Fibroblast of peridontal ligament (primary cell): ENCODE results near the gene ARHGEF25.
"Not testable (repeated sequence)": the region's sequence is repeated elsewhere in the genome, so short reads cannot be mapped to it uniquely, and the experiment has no call there.

Experiments
- DNase-seq: peaks from one replicate; pipeline ENCODE4 v3.0.0-alpha.2; 2010; ENCODE audit errors: extremely low read depth

Gene ARHGEF25

DNA sequence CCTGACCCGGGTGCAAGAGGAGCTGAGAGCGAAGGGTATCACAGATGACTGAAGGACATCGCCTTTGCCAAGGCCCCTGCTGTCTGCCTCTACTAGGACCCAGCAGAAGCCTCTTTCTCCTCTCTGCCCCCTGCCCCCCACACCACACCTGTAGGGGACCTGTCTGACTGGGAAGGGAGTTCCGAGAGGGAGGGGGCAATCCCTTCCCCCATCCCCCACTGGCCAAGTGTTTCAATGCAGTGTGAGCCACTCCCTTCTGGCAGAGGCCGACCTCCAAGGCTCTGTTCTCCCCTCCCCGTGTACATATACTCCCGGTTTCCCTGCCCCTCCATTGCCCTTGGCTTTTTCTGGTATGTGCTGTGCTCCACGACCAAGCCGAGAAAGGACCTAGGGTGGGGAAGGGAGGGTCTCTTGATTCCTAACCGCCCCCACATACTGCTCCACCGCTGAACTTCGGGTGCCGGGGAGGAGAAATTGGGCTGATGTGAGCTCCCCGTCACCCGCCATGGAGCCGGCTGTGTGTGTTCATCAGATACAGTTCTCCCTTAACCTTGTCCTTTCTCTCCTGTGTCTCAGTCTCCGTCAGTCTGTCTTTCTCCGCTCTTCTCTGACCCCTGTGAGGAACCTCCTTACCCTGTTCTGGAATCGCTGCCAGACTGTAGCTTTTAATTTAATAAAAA is 2.0 kb upstream of the ARHGEF25 start:
- DNase-seq, result no peak

DNA sequence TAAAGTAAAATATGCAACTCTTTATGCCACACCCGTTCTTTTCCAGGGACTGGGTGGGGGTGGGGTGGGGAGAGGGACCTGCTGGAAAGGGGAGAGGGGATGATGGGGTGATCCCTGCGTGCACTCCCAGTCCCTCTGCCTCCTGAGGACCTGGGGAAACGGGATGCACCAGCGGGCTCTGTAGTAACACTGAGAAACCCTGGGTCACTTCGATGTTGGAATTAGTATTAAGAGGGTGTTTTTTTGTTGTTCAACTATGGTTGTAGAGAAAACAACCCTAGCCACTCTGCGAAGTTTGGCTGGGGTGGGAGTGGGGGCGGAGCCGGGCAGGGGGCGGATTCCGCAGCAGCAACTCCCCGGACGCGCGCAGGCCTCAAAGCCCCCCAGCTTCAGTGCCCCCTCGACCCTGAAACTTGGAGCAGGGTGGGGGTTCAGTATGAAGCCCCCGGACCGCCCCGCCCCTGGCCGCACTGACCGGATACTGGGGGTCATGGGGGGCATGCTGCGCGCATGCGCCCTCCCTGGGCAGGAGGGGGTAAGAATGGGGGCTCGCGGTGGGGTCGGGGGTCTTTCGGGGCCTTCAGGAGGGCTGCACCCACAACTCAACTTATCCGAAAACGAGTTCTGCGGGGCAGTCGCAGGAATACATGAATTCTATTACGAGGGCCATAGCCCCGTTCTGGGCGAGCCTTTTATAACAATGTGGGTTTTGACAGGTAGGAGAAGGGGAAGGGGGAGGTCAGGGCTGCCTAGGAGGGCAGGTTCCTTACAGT is 1.3 kb upstream of the ARHGEF25 start:
- no peak for DNase-seq

DNA sequence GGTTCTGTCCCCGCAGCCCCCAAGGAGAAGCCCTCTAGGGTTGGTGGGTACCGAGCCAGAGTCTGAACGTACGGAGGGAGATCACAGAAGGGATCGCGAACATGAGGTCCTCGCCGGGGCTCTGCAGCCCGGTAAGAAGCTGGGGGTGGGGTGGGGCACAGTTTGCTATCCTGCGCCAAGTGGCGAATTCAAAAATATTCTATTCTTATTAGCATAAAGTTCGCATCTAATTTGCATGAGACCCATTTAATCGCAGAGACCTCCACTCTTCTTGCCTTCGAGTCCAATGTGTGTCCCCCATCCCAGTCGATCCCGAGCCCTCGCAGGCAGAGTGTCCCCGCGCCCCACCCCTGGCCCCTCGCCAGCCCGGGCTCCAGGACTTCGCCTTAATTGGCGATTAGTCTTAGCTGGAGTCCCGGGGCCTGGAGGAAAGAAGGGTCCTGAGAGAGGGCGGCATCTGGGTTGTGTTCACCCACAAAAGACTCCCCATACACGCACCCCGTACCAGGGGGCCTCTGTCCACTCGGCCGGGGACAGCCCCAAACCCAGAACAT is 604 bp upstream of the ARHGEF25 start:
- no peak for DNase-seq

DNA sequence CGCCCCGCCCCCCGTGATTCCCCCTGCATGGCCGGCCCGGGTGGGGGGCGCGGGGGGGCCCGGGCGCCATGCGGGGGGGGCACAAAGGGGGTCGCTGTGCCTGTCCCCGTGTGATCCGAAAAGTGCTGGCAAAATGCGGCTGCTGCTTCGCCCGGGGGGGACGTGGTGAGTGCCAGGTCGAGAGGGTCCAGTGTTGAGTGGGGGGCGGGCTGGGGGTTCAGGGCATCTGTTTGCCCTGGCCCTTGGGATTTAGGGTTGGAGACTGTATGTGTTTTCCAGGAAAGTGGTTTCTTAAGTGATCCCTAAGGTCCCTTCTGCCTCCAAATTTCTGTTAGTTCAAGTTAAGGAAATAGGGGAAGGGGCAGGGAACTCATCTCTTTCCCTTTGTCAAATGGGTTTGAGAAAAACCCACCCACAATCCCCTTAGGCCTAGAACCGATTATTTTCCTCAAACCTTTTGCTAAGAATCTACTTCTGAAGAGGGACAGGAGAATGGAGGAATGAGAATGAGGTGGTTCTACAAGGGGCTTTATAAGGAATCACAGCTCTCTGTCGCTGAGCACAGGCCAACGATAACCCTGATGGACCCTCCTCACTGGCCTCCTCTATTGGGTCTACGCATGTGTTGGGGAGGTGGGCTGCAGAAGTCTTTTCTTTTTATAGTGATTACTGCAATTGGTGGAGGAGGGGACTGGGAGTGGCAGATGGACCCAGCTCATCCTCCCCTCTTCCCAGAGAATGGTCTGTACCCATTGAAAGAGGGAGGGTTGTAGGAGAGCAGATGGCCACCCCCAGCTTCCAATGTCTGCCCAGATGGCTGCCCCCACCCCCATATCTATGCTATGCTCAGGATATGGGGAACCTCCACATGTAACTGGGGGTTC is 834 bp downstream of the ARHGEF25 start:
- DNase-seq, result no peak

DNA sequence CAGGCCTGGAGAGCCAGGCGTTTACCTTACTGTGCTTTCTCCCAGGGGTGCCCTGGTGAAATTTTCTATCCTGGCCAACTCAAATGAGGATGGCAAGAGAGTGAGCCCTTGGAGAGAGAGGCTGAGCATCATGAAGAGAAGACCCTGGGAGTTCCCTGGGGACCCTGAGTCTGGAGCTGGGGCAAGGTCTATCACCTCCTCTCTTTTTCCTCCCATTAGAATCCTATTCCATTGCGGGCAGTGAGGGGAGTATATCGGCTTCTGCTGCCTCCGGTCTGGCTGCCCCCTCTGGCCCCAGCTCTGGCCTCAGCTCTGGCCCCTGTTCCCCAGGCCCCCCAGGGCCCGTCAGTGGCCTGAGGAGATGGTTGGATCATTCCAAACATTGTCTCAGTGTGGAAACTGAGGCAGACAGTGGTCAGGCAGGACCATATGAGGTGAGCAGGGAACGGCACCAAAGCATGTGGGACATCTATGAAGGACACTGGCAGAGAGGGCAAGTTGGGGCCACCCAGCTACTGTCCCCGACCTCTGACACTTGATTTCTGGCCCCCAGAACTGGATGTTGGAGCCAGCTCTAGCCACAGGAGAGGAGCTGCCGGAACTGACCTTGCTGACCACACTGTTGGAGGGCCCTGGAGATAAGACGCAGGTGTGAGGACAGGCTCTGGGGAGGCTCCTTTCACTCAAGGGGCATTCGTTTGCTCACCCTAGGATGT is 1.6 kb downstream of the ARHGEF25 start:
- no peak for DNase-seq

DNA sequence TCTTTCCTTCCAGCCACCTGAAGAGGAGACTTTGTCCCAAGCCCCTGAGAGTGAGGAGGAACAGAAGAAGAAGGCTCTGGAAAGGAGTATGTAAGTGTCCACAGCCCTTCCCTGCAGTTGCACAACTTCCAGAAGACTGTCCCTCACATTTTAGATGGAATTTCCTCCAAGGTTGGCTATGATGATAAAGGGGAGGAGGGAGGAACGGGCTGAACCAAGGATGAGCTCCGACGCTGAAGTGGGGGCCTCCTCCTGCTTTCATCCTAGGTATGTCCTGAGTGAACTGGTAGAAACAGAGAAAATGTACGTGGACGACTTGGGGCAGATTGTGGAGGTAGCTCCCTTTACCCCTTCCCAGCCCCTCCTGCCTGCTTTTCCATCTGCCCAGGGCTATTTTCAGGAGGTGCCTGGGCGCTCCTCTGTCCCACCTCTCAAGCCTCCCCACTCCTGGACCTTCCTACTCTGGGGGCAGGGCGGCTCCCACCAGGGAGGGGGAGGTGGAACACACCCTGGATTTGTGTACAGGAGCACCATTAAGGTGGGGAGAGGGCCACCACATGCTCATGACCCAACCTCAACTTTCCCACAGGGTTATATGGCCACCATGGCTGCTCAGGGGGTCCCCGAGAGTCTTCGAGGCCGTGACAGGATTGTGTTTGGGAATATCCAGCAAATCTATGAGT is 2.3 kb downstream of the ARHGEF25 start:
- no peak for DNase-seq

DNA sequence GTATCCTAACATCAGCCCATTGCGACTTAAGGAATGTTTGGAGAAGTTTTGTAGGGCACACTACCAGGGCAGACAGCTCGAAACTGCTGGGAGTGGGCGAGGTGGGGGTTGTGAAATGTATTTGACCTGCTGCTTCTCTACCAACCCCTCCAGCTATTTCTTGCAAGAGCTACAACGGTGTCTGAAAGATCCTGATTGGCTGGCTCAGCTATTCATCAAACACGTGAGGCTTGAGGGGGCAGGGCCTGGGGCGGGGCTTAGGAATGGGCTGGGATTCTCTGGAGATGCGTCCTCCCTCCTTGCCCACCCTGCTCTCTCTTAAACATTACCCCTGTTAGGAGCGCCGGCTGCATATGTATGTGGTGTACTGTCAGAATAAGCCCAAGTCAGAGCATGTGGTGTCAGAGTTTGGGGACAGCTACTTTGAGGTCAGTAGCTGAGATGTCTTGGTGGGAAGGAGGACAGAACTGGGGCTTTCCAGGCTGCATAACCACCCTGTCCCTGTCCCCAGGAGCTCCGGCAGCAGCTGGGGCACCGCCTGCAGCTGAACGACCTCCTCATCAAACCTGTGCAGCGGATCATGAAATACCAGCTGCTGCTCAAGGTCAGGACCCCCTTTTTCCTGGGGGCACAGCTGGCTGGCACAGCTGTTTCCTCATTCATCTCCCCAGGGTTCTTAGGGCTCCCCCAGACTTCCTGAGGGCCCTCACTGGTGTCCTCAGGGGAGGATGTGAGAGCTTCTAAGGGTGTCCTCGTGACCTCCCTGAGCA is 3.1 kb downstream of the ARHGEF25 start:
- peak; percentile 15 for DNase-seq

DNA sequence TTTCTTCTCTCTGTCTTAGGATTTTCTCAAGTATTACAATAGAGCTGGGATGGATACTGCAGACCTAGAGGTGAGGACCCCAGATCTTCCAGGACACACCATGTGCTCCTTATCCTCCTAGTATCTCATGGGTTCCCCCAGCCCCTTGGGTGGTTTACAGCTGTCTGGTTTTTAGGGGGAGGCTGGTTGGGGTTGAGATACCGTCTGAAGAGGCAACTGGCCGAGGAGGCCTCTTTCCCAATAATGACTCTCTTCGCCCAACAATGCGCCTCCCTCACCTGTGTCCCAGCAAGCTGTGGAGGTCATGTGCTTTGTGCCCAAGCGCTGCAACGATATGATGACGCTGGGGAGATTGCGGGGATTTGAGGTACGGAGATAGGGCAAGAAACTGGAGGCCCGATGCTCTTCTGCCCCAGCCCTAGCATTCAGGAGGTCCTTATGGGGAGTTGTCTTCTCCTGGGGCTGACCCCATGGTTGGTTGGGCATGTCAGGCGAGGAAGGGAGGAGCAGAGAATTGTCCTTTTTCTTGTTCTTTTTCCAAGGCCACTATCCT is 3.8 kb downstream of the ARHGEF25 start:
- no peak for DNase-seq

DNA sequence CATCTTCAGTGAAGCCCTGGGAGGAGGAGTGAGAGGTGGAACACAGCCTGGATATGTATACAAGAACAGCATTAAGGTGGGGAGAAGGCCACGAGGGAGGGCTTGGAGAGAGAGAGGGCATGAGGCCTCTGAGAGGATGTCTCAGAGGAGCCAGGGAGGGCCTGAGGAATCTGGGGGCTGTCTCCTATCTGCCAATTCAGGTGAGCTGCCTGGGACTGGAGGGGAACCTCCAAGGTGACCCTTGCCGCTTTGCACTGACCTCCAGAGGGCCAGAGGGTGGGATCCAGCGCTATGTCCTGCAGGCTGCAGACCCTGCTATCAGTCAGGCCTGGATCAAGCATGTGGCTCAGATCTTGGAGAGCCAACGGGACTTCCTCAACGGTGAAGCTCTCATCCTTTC is 4.4 kb downstream of the ARHGEF25 start:
- DNase-seq, result no peak

DNA sequence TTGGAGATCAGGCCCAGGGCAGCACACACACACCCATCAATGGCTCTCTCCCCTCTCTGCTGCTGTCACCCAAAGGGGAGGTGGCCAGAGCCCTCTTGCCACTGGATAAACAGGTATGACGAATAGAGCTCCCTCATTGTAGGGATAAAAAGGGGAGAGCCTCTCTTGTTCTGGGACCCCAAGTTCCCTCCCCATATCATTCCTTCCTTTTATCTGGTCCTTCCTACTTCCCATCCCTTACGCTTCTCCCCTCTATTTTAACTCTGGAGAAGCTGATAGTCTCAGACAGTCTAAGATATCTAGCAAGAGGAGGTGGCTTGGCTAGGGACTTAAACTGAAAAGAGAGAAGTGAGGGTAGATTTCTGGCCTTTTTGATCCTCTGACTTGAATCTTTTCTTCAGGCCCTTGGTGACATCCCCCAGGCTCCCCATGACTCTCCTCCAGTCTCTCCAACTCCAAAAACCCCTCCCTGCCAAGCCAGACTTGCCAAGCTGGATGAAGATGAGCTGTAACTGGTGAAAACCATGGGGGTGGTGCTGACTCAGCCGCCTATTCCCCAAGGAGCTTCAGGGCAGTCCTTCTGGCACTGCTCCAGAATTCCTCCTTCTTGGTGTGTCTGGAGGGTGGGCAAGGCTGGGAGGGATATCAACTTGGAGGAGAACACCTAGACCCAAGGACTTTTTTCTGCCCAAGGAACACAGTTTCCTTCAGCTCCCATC is 5.3 kb downstream of the ARHGEF25 start:
- DNase-seq, result peak; percentile 57

DNA sequence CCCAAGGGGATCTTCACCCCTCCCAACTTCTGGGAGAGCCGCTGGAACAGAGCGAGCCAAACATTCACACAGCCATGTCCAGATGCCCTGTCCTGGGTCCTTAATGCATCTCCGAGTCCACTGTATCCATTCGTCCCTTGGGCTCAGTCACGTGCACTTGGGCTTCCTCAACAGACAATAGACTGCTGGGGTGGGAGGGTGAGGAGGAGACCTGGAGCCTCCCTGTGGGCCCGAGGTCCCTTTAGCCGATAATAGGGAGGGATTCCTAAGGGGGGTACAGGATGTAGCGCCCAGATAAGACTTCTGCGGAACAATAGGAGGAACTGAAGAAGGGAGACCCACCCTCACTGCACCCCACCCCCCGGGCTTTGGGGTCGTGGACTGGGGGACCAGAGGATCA is 6.7 kb downstream of the ARHGEF25 start:
- DNase-seq, result no peak

DNA sequence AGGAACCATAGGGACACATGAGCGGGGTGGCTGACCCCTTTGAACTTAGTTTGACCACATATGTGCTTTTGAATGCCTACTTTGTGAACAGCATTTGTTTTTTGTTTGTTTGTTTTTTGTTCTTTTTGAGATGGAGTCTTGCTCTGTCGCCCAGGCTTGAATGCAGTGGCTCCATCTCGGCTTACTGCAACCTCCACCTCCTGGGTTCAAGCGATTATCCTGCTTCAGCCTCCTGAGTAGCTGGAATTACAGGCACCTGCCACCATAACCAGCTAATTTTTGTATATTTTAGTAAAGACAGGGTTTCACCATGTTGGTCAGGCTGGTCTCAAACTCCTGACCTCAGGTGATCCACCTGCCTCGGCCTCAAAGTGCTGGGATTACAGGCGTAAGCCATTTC is 7.2 kb downstream of the ARHGEF25 start:
- DNase-seq, result not testable (repeated sequence)

DNA sequence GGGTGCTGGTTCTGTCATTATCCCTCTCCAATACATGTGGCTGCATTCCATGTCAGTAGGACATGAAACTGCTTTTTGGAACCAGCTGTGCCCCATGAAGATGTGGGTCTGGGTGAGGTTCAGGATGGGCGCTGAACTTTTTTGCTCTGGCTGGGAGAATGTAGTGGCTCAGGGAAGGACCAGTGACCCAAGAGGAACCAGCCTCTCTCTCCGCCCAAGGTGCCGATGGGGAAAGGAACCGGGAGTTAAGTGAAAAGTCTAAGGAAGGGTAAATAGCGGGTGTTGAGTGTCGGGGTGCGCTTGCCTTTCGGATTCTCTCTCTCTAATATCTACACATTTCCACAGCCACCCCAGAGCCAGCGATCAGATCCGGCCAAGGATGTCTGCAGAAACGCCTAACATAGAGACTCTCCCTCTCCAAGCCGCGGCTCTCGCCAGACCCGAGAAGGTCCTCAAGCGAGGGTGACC is 7.8 kb downstream of the ARHGEF25 start:
- DNase-seq, result no peak

DNA sequence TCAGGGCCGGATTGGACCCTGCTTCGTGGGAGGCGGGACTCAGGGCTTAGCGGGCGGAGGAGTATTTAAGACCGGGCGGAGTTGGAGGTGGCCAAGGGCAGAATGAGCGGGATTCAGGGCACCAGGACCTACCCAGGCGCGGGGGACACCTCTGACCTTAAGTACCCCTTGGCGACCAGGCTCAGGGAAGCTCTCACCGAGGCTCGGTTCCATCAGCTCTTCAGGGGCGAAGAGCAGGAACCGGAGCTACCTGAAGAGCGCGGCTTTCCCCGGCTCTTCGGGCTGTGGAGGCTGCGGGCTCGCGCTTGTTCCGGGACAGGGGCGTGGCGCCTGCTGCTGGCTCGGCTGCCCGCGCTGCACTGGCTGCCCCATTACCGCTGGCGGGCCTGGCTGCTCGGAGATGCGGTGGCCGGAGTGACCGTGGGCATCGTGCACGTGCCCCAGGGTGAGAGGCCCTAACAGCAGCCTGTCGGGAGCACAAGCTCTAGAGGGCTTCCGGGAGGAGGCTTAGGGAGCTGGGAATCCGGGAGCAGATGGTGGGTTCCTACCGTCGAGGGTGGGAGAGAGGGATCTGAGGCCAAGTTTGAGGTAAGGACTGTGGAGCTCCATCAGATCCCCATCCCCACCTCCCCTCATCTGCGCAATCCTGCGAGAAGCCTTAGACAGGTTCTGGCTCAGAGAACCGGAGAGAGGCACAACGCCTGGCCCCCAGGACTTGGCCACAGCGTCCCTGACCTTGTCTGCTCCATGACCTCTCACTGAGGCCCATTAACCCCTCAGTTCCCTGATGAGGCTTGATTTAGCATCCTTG is 8.4 kb downstream of the ARHGEF25 start:
- DNase-seq, result no peak

DNA sequence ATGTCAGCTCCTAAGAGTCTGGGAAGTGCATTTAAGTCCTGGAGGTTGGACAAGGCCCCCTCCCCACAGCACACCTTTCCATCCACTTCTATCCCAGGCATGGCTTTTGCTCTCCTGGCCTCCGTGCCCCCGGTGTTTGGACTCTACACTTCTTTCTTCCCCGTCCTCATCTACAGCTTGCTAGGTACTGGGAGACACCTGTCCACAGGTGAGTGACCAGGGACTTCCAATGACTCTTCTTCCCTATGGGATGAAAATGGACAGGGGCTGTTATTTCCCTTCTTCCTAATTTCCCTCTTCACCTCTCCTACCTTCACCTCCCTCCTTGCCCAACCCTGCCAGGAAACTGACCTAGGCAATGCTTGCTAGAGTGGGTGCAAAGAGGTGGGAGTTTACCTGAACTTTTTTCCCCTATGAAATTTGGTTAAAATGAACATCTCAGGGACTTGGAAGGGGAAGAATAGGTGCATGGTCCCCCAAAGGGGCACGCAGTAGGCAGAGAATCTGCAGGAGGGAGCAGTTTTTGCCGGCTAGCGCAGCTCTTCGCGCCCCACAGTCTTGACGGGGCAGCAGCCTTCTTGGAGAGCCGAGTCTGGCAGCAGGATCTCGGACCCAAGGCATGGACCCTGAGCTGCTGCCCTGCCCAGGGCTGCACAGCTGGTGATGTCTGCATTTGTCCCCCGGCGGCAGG is 9.2 kb downstream of the ARHGEF25 start:
- DNase-seq, result no peak

DNA sequence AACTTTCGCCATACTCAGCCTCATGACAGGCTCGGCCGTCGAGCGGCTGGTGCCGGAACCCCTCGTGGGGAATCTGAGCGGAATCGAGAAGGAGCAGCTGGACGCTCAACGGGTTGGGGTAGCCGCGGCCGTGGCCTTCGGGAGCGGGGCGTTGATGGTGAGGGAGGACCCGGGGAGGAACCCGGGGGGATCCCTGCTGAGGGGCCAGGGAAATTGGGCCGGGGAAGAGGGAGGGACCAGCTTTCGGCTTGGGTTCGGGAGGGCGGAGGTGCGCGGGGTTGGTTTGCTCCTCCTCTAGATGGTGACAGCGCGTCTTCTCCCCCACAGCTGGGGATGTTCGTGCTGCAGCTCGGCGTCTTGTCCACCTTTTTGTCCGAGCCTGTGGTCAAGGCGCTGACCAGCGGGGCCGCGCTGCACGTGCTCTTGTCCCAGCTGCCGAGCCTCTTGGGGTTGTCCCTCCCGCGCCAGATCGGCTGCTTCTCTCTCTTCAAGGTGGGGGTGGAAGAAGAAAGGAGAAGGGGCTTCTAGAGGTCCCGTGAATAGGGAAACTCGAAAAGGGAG is 9.8 kb downstream of the ARHGEF25 start:
- no peak for DNase-seq
